Spleen (tissue), 11 donors: ENCODE results near the gene ENTPD8. TPM values are rescaled to one million over a fixed set of nuclear protein-coding genes. Genes with fewer than 3 reads are reported as not detected.
A peak's percentile ranks its signal among the peaks of the same experiment; 100 is the strongest.

ENCODE experiments used
- DNase-seq: peaks from one replicate; pipeline ENCODE4 v3.0.0-alpha.2; 2020
- H3K27ac ChIP-seq, 8 donors: fragments of 200-600 bp; sonication (generic) in 7 of 8; 1 replicate in 4 of 8; 2 replicates in 4 of 8; pipeline versions ENCODE4 v1.5.0 to v1.8.0; 2016 to 2021; ENCODE audit warnings: inconsistent platforms in 4 of 8, mild to moderate bottlenecking in 4 of 8, moderate library complexity in 1 of 8
- H3K27me3 ChIP-seq, 7 donors: fragments of 200-600 bp; sonication (generic) in 6 of 7; replicated peaks in 1 of 7; 1 replicate in 4 of 7; 2 replicates in 3 of 7; pipeline versions ENCODE4 v1.5.0 to v1.8.0; 2016 to 2021; ENCODE audit warnings: inconsistent platforms in 3 of 7, mild to moderate bottlenecking in 1 of 7
- H3K36me3 ChIP-seq, 6 donors: fragments of 200-600 bp; sonication (generic) in 5 of 6; 1 replicate in 4 of 6; 2 replicates in 2 of 6; pipeline versions ENCODE4 v1.5.0 to v1.8.0; 2016 to 2021; ENCODE audit warnings: inconsistent platforms in 2 of 6
- H3K4me1 ChIP-seq, 6 donors: fragments of 200-600 bp; sonication (generic) in 5 of 6; 1 replicate in 3 of 6; 2 replicates in 3 of 6; pipeline versions ENCODE4 v1.5.0 to v1.8.0; 2016 to 2021; ENCODE audit warnings: inconsistent platforms in 3 of 6
- H3K4me3 ChIP-seq, 8 donors: fragments of 200-600 bp; sonication (generic) in 7 of 8; 1 replicate in 4 of 8; 2 replicates in 4 of 8; pipeline versions ENCODE4 v1.5.0 to v1.8.0; 2016 to 2021; ENCODE audit warnings: inconsistent platforms in 4 of 8, mild to moderate bottlenecking in 4 of 8, moderate library complexity in 2 of 8
- H3K9me3 ChIP-seq, 8 donors: fragments of 200-600 bp; sonication (generic) in 7 of 8; 1 replicate in 4 of 8; 2 replicates in 4 of 8; pipeline versions ENCODE4 v1.5.0 to v1.8.0; 2016 to 2021; ENCODE audit warnings: inconsistent platforms in 4 of 8
- POLR2A ChIP-seq, 3 donors: fragments of 450-650 bp; IDR thresholded peaks; one replicate each; pipeline ENCODE4 v1.5.1; 2017; ENCODE audit warnings: antibody characterized with exemption in 3 of 3, mild to moderate bottlenecking in 1 of 3
- POLR2AphosphoS5 ChIP-seq, 3 donors: sonication (generic); formaldehyde crosslinking; IDR thresholded peaks; one replicate each; pipeline ENCODE4 v1.5.1; 2017; ENCODE audit warnings: antibody characterized with exemption in 3 of 3
- WGBS, 5 donors: extraction: QIAGEN DNeasy Blood & Tissue Kit in 3 of 5; methylation state at CpG; one replicate each; pipeline versions ENCODE4 v1.1.5 to v1.1.7; 2013 to 2018; 5-methylcytosine and 5-hydroxymethylcytosine counted together
- intact Hi-C: fragments of 100-400 bp; cut with DNase I; formaldehyde crosslinking; loops from one replicate; pipeline ENCODE4 v1.15.0; 2023; ENCODE audit warnings: low total_unique reads
- polyA plus RNA-seq, 3 donors: library from polyadenylated mRNA; stranded (reverse); fragments of 200-250 nt; gene quantifications; one replicate each; pipeline ENCODE4 v1.2.1, GENCODE V29; 2013
- total RNA-seq, 7 donors: library from RNA; depleted of rRNA in 3 of 7; stranded (reverse); fragments of >200 nt in 3 of 7; fragmentation: NEBNext Ultra II Directional in 4 of 7; extraction: Animal tissue kit (Norgen Biotek cat#: 25700) in 4 of 7; gene quantifications; one replicate each; pipeline versions ENCODE4 v1.1.0 to v1.2.1, GENCODE V29; 2016 to 2021
- TF ChIP-seq, protein P1 (sequence below), 11 experiments: fragments of 200-600 bp in 7 of 11; fragments of 450-650 bp in 4 of 11; sonication (generic) in 4 of 11; IDR thresholded peaks in 8 of 11; conservative IDR thresholded peaks in 3 of 11; 1 replicate in 7 of 11; 2 replicates in 4 of 11; pipeline versions ENCODE4 v1.4.0 to v1.8.0; 2016 to 2021; ENCODE audit warnings: antibody characterized with exemption in 11 of 11, inconsistent platforms in 4 of 11, mild to moderate bottlenecking in 1 of 11
- donor health status: healthy with polysubstance abuse.
- donor health status: DM: no; HTN: no; CAD: no; lungs with moderate emphysema.
- donor health status: DM: no; HTN: no; CAD: no.
- donor health status: Bipolar disorder and iron deficiency.
- donor health status: healthy.
- donor health status: DM: no; HTN: no; CAD: no.
- donor health status: DM: yes; HTN: yes; CAD: no.

ENTPD8 gene
- total and polyA plus RNA-seq, 10 donors: 0.07 to 0.37 (median 0.18) TPM; not detected in 4

DNA sequence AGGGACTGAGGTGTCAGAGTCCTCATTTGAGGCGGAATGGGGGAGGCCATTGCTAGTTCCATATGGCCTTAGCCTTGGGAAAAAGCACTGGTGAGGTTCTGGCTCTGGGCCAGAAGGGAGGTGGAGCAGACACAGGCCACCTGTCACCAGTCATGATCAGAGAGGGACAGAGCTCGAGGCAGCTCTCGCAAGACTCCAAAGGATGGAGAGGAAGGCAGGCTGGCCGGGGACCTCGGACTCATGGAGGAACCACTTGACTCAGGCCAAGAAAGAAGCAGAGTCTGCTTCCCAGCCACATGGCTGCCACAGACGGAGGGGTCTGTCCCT is 47.1 kb upstream of the ENTPD8 start:
- TF ChIP-seq POLR2A (IDR thresholded peaks at IDR 0.05) (no peak), POLR2AphosphoS5 (IDR thresholded peaks at IDR 0.05) (no peak)
- TF ChIP-seq, protein P1, sequence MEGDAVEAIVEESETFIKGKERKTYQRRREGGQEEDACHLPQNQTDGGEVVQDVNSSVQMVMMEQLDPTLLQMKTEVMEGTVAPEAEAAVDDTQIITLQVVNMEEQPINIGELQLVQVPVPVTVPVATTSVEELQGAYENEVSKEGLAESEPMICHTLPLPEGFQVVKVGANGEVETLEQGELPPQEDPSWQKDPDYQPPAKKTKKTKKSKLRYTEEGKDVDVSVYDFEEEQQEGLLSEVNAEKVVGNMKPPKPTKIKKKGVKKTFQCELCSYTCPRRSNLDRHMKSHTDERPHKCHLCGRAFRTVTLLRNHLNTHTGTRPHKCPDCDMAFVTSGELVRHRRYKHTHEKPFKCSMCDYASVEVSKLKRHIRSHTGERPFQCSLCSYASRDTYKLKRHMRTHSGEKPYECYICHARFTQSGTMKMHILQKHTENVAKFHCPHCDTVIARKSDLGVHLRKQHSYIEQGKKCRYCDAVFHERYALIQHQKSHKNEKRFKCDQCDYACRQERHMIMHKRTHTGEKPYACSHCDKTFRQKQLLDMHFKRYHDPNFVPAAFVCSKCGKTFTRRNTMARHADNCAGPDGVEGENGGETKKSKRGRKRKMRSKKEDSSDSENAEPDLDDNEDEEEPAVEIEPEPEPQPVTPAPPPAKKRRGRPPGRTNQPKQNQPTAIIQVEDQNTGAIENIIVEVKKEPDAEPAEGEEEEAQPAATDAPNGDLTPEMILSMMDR (IDR thresholded peaks at IDR 0.05 in 8 of 11, conservative IDR thresholded peaks at IDR 0.05 in 3 of 11): no peak
- peaks cover 0 to 7% (median 0%) of the 10 kb centered on the region in 6 donors for H3K4me1 ChIP-seq
- H3K9me3 ChIP-seq: no peaks in the 10 kb centered on the region
- WGBS, 5 donors: 79 to 91% (median 85%) methylated on average over 6 of the region's 6 CpGs
- H3K36me3 ChIP-seq: peaks cover 0 to 8% (median 0%) of the 10 kb centered on the region in 6 donors
- no peak overlapping the region for H3K4me3 ChIP-seq
- no peaks in the 10 kb centered on the region for H3K27me3 ChIP-seq
- DNase-seq: peak; percentile 20
- H3K27ac ChIP-seq: no peak overlapping the region
- intact Hi-C loops: no loop called here

- WGBS, 5 donors: 89 to 95% (median 91%) methylated on average over 27 to 41 of the region's 41 CpGs
- Histone ChIP-seq H3K27me3 (no peaks in the 10 kb centered on the region), H3K9me3 (no peaks in the 10 kb centered on the region), H3K27ac (no peak overlapping the region), H3K4me1 (peaks cover 0 to 7% (median 0%) of the 10 kb centered on the region in 6 donors), H3K4me3 (no peak overlapping the region), H3K36me3 (peaks cover 0 to 8% (median 0%) of the 10 kb centered on the region in 6 donors)
- peak in 1 of 3 donors; percentile 13 for TF ChIP-seq POLR2AphosphoS5 (IDR thresholded peaks at IDR 0.05)
- TF ChIP-seq, protein P1 (IDR thresholded peaks at IDR 0.05 in 8 of 11, conservative IDR thresholded peaks at IDR 0.05 in 3 of 11): no peak
- intact Hi-C loops: no loop called here
- DNase-seq: peak; percentile 64
These were observed 46.5 kb upstream of the ENTPD8 start for GRCh38 chr9:137487454-137488326.

- no peaks in the 10 kb centered on the region for H3K27me3 ChIP-seq
- intact Hi-C loops: no loop called here
- 84 to 90% (median 88%) methylated on average over 25 to 35 of the region's 35 CpGs for WGBS, 5 donors
- peaks cover 0 to 13% (median 7%) of the 10 kb centered on the region in 6 donors for H3K4me1 ChIP-seq
- DNase-seq: peak; percentile 63
- no peak overlapping the region for H3K27ac ChIP-seq
- H3K9me3 ChIP-seq: no peaks in the 10 kb centered on the region
- no peak overlapping the region for H3K4me3 ChIP-seq
- TF ChIP-seq, protein P1 (IDR thresholded peaks at IDR 0.05 in 8 of 11, conservative IDR thresholded peaks at IDR 0.05 in 3 of 11): no peak
- TF ChIP-seq POLR2A (IDR thresholded peaks at IDR 0.05): no peak
- no peak for TF ChIP-seq POLR2AphosphoS5 (IDR thresholded peaks at IDR 0.05)
- peaks cover 0 to 8% (median 0%) of the 10 kb centered on the region in 6 donors for H3K36me3 ChIP-seq
These were observed 45.6 kb upstream of the ENTPD8 start for GRCh38 chr9:137486545-137487453.
